Measurements from ENCODE around the gene GRAMD2A. TPM values are rescaled to one million over a fixed set of nuclear protein-coding genes. Genes with fewer than 3 reads are reported as not detected.
A peak's percentile ranks its signal among the peaks of the same experiment; 100 is the strongest.

GRAMD2A gene
- total RNA-seq, 6 donors from 2014 or later = 26.7 to 52.4 (median 32.9) TPM

DNA sequence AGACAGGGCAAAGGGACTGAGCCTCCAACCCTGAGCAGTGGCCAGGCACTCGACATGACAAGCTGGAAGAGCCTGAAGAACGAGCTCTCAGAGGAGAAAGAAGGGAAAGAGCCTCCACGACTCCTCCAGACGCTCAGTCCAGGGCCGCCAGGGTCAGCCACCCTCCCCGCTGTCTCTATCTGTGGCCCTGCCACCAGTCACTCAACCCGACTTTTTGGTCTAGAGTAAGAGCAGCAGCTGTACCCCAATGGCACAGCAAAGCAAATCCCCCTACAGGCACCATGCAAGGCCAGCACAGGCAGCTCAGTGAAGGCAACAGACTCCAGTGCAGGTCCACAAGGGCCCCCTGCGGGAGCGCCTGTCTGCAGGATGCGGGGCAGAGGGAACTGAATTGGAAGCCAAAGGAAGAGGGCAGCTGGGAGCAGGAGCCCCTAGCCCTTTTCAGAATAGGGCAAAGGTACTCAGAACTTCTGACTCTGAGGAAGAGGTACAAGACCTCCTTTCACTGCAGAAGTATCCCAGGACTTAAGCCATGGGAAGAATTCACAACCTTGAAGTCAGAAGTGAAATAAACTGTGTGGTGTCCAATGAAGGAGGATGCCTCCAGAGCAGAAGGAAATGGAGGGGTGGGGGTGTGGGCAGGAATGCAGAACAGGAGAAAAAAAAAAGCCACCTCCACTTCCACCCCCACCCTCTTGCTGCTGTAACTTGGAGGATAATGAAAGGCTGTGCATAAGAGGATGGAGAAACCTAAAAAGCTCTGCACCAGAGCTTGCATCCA, 8.5 kb upstream of the GRAMD2A start:
- ATAC-seq (ENCODE audit: low FRiP score in 2 of 2) (no peak), DNase-seq (no peak)
- Histone ChIP-seq H3K9me3 (no peaks in the 10 kb centered on the region), H3K4me1 (peaks cover 0 to 10% (median 3%) of the 10 kb centered on the region in 4 donors), H3K4me3 (no peak overlapping the region), H3K36me3 (peaks cover 59 to 100% (median 94%) of the 10 kb centered on the region in 4 donors), H3K27me3 (no peaks in the 10 kb centered on the region), H3K27ac (no peak overlapping the region)
- 87 to 88% methylated on average over 10 of the region's 10 CpGs for WGBS, 2 donors
- TF ChIP-seq POLR2A (IDR thresholded peaks at IDR 0.05) (no peak), POLR2AphosphoS5 (IDR thresholded peaks at IDR 0.05) (no peak), CTCF (IDR thresholded peaks at IDR 0.05) (no peak), EP300 (IDR thresholded peaks at IDR 0.05) (no peak)

- no peak for DNase-seq
- H3K4me1 ChIP-seq = peaks cover 0 to 10% (median 3%) of the 10 kb centered on the region in 4 donors
- no peaks in the 10 kb centered on the region for H3K27me3 ChIP-seq
- no peak overlapping the region for H3K27ac ChIP-seq
- H3K4me3 ChIP-seq = no peak overlapping the region
- TF ChIP-seq POLR2A (IDR thresholded peaks at IDR 0.05) (no peak), EP300 (IDR thresholded peaks at IDR 0.05) (no peak), POLR2AphosphoS5 (IDR thresholded peaks at IDR 0.05) (no peak), CTCF (IDR thresholded peaks at IDR 0.05) (no peak)
- 93 to 98% methylated on average over 2 of the region's 2 CpGs for WGBS, 2 donors
- peaks cover 64 to 100% (median 97%) of the 10 kb centered on the region in 4 donors for H3K36me3 ChIP-seq
- no peaks in the 10 kb centered on the region for H3K9me3 ChIP-seq
- no peak for ATAC-seq (ENCODE audit: low FRiP score in 2 of 2)
These were observed 7.7 kb upstream of the GRAMD2A start for GRCh38 chr15:72205273-72205672.

DNA sequence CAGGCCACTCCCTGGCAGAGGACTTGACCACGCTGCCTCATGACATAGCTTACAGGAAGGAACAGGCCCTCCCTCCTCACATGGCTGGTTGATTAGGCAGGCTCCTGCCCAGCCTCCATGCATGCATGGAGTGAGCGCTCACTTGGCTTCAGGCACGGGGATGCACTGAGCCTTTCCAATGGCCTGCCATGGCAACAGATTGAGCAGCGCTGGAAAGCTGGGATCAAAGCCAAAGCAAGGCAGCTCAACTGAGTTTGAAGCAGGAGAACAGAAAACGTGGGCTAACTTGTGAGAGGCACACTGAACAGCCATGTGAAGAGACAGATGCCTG, 5.9 kb upstream of the GRAMD2A start:
- Histone ChIP-seq H3K36me3 (peaks cover 59 to 100% (median 96%) of the 10 kb centered on the region in 4 donors), H3K4me1 (peaks cover 8 to 26% (median 14%) of the 10 kb centered on the region in 4 donors), H3K27me3 (no peaks in the 10 kb centered on the region), H3K27ac (peak overlapping the region in 1 of 4 donors; percentile 26), H3K9me3 (no peaks in the 10 kb centered on the region), H3K4me3 (no peak overlapping the region)
- no peak for DNase-seq
- peak in 1 of 2 donors; percentile 7 for TF ChIP-seq POLR2AphosphoS5 (IDR thresholded peaks at IDR 0.05)
- no peak for TF ChIP-seq CTCF (IDR thresholded peaks at IDR 0.05)
- ATAC-seq (ENCODE audit: low FRiP score in 2 of 2) = no peak
- WGBS, 2 donors = 32 to 44% methylated on average over 3 to 5 of the region's 5 CpGs

DNA sequence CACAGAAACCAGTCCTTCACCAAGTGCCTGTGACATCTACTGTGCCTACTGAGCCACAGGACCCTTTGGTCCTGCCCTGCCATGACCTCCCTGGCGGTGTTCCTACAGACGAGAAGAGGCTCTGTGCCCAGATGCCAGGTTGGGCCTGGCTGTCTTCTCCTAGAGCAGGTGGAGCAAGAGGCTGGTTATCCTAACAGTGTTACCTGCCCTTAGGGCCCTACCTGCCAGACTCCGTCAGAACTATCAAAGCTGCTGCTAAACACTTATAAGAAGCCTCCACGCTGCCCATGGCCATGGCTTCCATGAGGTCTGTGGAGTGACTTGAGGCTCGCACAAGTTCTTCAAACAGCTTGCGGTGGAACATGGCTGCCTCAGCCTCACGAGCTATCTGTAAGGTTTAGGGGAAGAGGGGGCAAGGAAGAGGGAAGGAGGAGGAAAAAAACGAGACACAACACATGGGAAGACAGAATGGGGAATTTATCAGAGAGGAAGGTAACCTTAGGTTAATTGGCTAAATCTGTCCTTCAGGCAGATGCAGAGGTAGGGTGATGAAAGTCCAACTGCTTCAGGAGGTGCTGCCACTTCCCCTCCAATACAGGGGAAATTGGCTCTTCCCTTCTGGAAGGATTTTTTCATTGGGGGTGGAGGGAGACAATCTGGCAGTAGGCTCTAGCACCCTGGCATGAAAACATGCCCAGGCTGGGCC, 5.4 kb upstream of the GRAMD2A start:
- TF ChIP-seq POLR2A (IDR thresholded peaks at IDR 0.05) (no peak), POLR2AphosphoS5 (IDR thresholded peaks at IDR 0.05) (no peak), EP300 (IDR thresholded peaks at IDR 0.05) (no peak), CTCF (IDR thresholded peaks at IDR 0.05) (no peak)
- Histone ChIP-seq H3K4me3 (no peak overlapping the region), H3K27ac (peak overlapping the region in 1 of 4 donors; percentile 26), H3K36me3 (peaks cover 53 to 97% (median 93%) of the 10 kb centered on the region in 4 donors), H3K9me3 (no peaks in the 10 kb centered on the region), H3K27me3 (no peaks in the 10 kb centered on the region), H3K4me1 (peaks cover 9 to 31% (median 15%) of the 10 kb centered on the region in 4 donors)
- WGBS, 2 donors = 86 to 87% methylated on average over 5 to 8 of the region's 8 CpGs
- DNase-seq (no peak), ATAC-seq (ENCODE audit: low FRiP score in 2 of 2) (no peak)

Data from upper lobe of left lung (tissue), 6 donors.